HG02623 (cell line): ENCODE data around the gene DDX46.

Experiments
- ATAC-seq: cut with Tn5 transposase; IDR thresholded peaks from one replicate; pipeline ENCODE4 v1.9.1; 2021; ENCODE audit warnings: moderate library complexity; ENCODE audit not compliant: unreplicated experiment

The DDX46 gene

GRCh38 chr5:134784241-134784920, 25.8 kb downstream of the DDX46 start:
- ATAC-seq = no peak

DNA sequence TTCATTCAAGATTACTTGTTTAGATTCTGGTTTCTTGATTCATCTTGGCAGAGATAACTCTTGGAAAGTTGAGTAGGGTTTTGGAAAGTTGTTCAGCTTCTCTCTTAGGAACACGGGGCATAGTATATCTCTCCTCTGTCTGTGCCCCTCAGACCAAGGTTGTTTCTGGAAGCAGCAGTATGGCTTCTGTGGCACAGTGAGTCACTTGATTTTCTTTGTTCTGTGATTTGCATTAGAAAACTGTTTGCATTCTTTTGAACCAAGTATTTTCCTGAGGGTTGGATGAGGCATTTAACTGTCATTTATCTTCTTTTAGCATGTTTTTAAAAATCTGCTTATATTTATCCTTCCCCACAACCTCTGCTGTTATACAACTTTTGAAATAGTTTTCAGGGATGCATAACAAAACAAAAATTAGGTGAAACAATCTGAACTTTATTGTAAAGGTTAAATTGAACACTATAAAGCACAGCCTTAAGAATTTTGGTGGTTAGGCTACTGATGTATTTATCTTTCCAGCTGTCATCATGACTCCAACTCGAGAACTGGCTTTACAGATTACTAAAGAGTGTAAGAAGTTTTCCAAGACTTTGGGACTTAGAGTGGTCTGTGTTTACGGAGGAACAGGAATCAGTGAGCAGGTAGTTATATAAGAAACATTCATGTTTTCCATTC, 26.5 kb downstream of the DDX46 start:
- ATAC-seq = no peak

GRCh38 chr5:134787692-134788091, 29.1 kb downstream of the DDX46 start:
- ATAC-seq = no peak

GRCh38 chr5:134791580-134791979, 33.0 kb downstream of the DDX46 start:
- ATAC-seq = no peak

DNA sequence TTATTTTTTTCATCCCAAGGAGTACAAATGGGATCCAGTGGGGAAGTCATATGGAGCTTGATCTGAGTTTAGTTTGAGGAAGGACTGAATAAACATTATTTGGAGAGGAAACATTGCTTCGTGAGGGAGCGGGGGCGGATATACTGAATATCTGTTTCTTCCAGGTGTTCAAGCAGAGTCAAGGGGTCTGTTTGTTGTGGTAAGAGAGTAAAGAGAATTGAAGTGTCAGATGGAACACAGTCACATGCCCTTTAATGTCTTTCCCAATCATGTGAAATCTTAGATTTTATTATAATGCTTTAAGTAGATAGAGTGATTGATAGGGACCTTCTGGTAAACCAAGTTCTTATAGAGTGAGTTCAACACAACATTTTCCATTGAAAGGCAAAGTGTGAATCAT, 33.7 kb downstream of the DDX46 start:
- ATAC-seq = no peak

DNA sequence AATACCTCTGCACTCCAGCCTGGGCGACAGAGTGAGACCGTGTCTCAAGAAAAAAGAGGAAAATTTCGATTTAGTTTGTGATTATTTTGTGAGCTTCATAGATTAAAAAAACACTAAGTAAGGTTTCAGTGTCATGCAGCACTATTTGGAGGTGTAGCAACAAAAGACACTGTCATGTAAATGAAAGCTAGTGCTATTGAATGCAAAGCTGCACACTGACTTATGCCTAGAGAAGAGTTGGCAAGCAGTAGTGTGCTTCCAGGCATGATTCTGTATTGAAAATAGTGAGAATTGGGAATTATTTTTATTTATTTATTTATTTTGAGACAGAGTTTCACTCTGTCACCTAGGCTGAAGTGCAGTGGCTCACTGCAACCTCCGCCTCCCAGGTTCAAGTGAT, 34.5 kb downstream of the DDX46 start:
- no peak for ATAC-seq

GRCh38 chr5:134794082-134794481, 35.5 kb downstream of the DDX46 start:
- ATAC-seq = no peak

GRCh38 chr5:134794819-134795218, 36.2 kb downstream of the DDX46 start:
- ATAC-seq = no peak

GRCh38 chr5:134798468-134798867, 39.9 kb downstream of the DDX46 start:
- no peak for ATAC-seq

DNA sequence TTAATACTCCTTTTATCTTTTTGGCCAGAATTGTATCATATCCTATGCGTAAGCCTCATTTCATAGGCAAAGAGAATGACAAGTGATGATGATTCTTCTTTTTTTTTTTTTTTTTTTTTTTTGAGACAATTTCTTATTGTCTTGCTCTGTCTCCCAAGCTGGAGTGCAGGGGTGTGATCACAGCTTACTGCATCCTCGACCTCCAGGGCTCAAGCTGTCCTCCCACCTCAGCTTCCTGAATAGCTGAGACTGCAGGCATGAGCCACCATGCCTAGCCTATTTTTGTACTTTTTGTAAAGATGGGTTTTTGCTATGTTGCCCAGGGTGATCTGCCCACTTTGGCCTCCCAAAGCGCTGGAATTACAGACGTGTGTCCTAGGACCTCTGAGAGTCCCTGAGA, 45.2 kb downstream of the DDX46 start:
- ATAC-seq = no peak

DNA sequence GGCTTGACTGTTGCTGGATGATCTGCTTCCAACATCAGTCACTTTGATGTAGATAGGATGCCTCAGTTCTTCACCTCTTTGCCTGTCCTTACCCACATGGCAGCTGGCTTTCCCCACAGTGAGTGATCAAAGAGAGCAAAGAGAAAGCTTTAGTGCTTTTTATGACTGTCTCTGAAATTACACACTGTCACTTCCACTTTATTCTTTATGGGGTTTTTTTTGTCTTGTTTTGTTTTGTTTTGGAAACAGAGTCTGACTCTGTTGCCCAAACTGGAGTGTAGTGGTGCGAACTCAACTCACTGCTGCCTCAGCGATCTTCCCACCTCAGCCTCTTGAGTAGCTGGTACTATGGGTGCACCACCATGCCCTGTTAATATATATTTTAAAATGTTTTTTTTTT, 54.8 kb downstream of the DDX46 start:
- ATAC-seq = no peak

DNA sequence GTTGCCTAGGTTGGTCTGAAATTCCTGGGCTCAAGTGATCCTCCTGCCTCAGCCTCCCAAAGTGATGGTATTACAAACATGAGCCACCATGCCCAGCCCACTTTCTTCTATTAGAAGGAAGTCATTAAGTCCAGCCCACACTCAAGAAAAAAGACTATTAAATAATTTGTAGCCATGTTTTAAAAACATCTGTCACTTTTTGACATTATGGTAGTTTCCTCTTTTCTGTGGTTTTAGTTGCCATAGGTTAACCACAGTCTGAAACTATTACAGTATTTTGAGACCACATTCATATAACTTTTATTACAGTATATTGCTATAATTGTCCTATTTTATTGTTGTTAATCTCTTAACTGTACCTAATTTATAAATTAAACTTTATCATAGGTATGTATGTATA, 55.2 kb downstream of the DDX46 start:
- ATAC-seq = no peak

GRCh38 chr5:134817006-134817405, 58.4 kb downstream of the DDX46 start:
- no peak for ATAC-seq

DNA sequence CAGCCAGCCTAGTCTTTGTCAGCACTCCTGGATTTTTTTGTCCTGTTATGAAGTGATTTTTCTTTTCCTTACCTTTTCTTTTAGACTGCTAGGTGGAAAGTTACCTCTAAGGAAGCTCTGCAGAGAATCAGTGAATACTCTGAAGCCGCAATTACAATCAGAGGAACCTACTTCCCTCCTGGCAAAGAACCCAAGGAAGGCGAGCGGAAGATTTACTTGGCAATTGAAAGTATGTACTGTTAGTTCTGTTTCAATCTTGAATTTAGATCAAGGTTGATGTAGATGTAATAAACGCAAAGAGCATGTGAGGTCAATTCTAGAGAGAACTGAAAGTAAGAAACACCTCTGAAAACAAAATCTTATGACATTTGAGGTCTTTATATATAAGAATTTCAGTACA, 60.2 kb downstream of the DDX46 start:
- no peak for ATAC-seq

DNA sequence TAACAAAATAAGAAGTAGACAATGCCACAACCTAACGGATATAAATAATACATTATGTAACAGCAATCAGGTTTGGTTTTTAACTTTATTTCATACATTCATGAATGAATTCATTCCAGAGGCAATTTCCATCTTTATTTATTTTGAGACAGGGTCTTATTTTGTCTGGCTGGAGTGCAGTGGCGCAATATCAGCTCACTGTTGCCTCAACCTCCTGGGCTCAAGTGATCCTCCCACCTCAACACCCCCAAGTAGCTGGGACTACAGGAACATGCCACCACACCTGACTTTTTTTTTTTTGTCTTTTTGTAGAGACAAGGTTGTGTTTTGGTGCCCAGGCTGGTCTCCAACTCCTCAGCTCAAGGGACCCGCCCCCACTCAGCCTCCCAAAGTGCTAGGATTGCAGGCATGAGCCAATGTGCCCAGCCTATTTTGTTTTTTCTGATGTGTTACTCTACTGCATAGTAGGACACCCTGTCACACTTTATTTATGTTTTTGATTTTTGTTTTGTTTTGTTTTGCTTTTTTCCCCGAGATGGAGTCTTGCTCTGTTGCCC, 60.9 kb downstream of the DDX46 start:
- ATAC-seq = no peak

DNA sequence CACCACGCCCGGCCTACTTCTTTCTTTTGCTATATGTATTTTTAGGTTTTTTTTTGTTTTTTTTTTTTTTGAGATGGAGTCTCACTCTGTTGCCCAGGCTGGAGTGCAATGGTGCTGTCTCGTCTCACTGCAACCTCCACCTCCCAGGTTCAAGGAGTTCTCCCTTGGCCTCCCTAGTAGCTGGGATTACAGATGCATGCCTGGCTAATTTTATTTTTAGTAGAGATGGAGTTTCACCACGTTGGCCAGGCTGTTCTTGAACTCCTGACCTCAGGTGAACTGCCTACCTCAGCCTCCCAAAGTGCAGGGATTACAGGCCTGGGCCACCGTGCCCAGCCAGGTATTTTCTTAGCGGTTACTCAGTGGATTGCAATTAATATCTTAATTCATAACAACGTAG, 63.3 kb downstream of the DDX46 start:
- ATAC-seq = no peak

- no peak for ATAC-seq
Observed at GRCh38 chr5:134824681-134825080, 66.1 kb downstream of the DDX46 start.

DNA sequence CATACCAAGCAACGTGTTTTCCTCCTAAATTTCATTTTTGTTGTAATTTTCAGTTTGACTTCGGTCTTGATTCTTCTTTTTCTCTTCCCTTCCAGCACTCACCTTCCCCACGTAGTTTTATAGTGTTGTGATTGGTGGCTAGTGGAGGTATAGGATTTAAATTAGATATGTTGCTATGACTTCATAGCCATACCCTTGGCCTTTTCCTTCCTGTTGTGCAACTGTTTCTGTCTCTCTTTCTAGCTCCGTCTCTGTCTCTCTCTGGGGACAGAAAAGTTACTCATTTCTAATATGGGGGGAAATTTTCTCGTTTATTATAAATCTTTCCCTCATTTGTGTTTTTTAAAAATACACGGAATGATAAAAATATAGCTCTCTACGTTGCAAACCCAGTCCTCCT, 66.6 kb downstream of the DDX46 start:
- no peak for ATAC-seq

- no peak for ATAC-seq
Observed at GRCh38 chr5:134833340-134834032, 74.9 kb downstream of the DDX46 start.

DNA sequence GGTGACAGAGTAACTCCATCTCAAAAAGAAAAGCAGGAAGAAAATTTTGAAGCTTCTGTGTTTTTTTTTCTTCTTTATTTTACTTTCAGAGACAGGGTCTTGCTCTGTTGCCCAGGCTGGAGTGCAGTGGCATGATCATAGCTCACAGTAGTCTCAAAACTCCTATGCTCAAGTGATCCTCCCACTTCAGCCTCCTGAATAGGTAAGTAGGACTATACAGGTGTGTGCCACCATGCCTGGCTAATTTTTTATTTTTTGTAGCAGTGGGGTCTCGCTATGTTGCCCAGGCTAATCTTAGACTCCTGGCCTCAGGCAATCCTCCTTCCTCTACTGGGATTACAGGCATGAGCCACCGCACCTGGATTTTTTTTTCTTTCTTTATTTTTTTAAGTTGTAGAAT, 77.0 kb downstream of the DDX46 start:
- ATAC-seq = no peak

DNA sequence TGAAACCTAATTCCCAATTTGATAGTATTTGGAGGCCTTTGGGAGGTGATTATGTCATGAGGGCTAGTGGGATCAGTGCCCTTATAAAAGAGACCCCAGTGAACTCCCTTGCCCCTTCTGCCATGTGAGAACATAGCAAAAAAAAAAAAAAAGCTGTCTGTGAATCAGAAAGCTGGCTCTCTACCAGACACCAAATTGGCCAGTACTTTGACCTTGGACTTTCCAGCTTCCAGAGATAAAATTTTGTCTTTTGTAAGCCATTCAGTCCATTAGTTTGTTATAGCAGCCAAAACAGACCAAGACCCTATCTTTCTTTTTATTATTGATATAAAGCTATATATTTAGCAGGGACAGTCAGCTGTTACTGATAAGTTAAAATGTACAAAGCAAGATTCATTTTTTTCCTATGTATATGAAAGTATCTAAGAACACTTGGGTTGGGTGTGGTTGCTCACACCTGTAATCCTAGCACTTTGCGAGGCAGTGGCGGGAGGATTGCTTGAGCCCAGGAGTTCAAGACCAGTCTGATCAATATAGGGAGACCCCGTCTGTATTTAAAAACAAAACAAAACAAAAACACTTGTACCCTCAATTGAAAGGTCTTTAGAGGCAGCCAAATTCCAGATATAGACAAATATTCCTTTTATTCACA, 79.1 kb downstream of the DDX46 start:
- ATAC-seq = no peak
